Common myeloid progenitor, CD34-positive (primary cell): Measurements from ENCODE around the gene CHI3L2.

ENCODE experiments used
- CTCF ChIA-PET: fragments of 350-600 bp; sonication (Branson Sonifier 250); formaldehyde crosslinking; loops from one replicate; lab custom pipeline; 2021; ENCODE audit warnings: antibody characterized with exemption; lab: Charles Lee
- POLR2A ChIA-PET: fragments of 350-600 bp; sonication (Branson Sonifier 250); formaldehyde crosslinking; loops from one replicate; lab custom pipeline; 2021; ENCODE audit warnings: antibody characterized with exemption; lab: Charles Lee
- DNase-seq, 3 donors: peaks; one replicate each; pipeline versions ENCODE4 v3.0.0 to v3.0.0-alpha.2; 2013
- H3K27ac ChIP-seq, 2 experiments: 1 replicate in 1 of 2; 2 replicates in 1 of 2; pipeline ENCODE4 v1.7.0; 2013; ENCODE audit warnings: inconsistent platforms in 2 of 2, low read length in 2 of 2, mild to moderate bottlenecking in 2 of 2, low read depth in 1 of 2, moderate library complexity in 1 of 2; ENCODE audit not compliant: severe bottlenecking in 2 of 2, insufficient read depth in 1 of 2, poor library complexity in 1 of 2
- H3K27me3 ChIP-seq, 5 experiments: replicated peaks in 2 of 5; 1 replicate in 3 of 5; 2 replicates in 2 of 5; pipeline versions ENCODE4 v1.6.1 to v1.7.0; 2013; ENCODE audit warnings: low read length in 4 of 5, mild to moderate bottlenecking in 2 of 5, moderate library complexity in 2 of 5, inconsistent platforms in 1 of 5; ENCODE audit not compliant: insufficient read depth in 5 of 5, control insufficient read depth in 4 of 5
- H3K36me3 ChIP-seq, 4 experiments: 1 replicate in 2 of 4; 2 replicates in 2 of 4; pipeline versions ENCODE4 v1.6.1 to v1.7.0; 2013; ENCODE audit warnings: low read length in 3 of 4, control low read depth in 1 of 4, mild to moderate bottlenecking in 1 of 4; ENCODE audit not compliant: control insufficient read depth in 4 of 4, insufficient read depth in 4 of 4
- H3K4me1 ChIP-seq, 4 experiments: 1 replicate in 3 of 4; 2 replicates in 1 of 4; pipeline versions ENCODE4 v1.6.1 to v1.7.1; 2013; ENCODE audit warnings: low read length in 3 of 4, mild to moderate bottlenecking in 3 of 4, control low read depth in 1 of 4, inconsistent platforms in 1 of 4, moderate library complexity in 1 of 4; ENCODE audit not compliant: control insufficient read depth in 4 of 4, insufficient read depth in 4 of 4; ENCODE audit errors: control extremely low read depth in 1 of 4
- H3K4me3 ChIP-seq, 7 experiments: 1 replicate in 4 of 7; 2 replicates in 3 of 7; pipeline versions ENCODE4 v1.5.1 to v1.7.0; 2013; ENCODE audit warnings: mild to moderate bottlenecking in 7 of 7, low read length in 6 of 7, moderate library complexity in 6 of 7, inconsistent platforms in 2 of 7, low read depth in 2 of 7, control low read depth in 1 of 7; ENCODE audit not compliant: insufficient read depth in 4 of 7, control insufficient read depth in 1 of 7; ENCODE audit errors: extremely low read depth in 1 of 7
- H3K9me3 ChIP-seq, 5 experiments: 1 replicate in 4 of 5; 2 replicates in 1 of 5; pipeline versions ENCODE4 v1.6.1 to v1.7.1; 2013; ENCODE audit warnings: low read length in 4 of 5, mild to moderate bottlenecking in 2 of 5, inconsistent platforms in 1 of 5, low read depth in 1 of 5, moderate library complexity in 1 of 5; ENCODE audit not compliant: control insufficient read depth in 4 of 5, insufficient read depth in 2 of 5; ENCODE audit errors: control extremely low read depth in 1 of 5
- WGBS: methylation state at CpG from one replicate; pipeline ENCODE4 v1.1.5; 2013; ENCODE audit not compliant: insufficient coverage; 5-methylcytosine and 5-hydroxymethylcytosine counted together

CHI3L2 gene

GRCh38 chr1:111290104-111290503, 62.6 kb downstream of the CHI3L2 start:
- Histone ChIP-seq H3K27me3 (peaks cover 0 to 2% (median 0%) of the 10 kb centered on the region in 5 experiments), H3K27ac (no peak overlapping the region), H3K4me3 (no peak overlapping the region), H3K4me1 (no peaks in the 10 kb centered on the region), H3K36me3 (no peaks in the 10 kb centered on the region), H3K9me3 (no peaks in the 10 kb centered on the region)
- DNase-seq: no peak
- WGBS: no CpG with 5 or more reads among the region's 3 CpGs
- POLR2A ChIA-PET: no interaction called here
- CTCF ChIA-PET: no interaction called here

- Histone ChIP-seq H3K9me3 (no peaks in the 10 kb centered on the region), H3K4me3 (no peak within 1 kb of the TSS), H3K27me3 (peaks cover 0 to 2% (median 0%) of the 10 kb centered on the region in 5 experiments), H3K4me1 (no peaks in the 10 kb centered on the region), H3K27ac (no peak within 1 kb of the TSS), H3K36me3 (no peaks in the 10 kb centered on the region)
- ChIA-PET CTCF (no interaction called here), POLR2A (no interaction called here)
- WGBS: 100% methylated on average over 1 of the region's 7 CpGs
- DNase-seq: no peak
Measured at GRCh38 chr1:111290630-111291029, 63.1 kb downstream of the CHI3L2 start, which contains the start of gene CHIA. Gene CHIA (plus strand): TSS chr1:111290851. CDS start chr1:111310468, 19,617 bp downstream.
